DMS 273 treated with DMSO at 0.1 percent for 48 hours (cell line): ENCODE data around the gene KXD1.

Experiments
- DNase-seq: peaks from one replicate; lab custom pipeline; 2025; lab: John Stamatoyannopoulos, UW

KXD1 gene

DNA sequence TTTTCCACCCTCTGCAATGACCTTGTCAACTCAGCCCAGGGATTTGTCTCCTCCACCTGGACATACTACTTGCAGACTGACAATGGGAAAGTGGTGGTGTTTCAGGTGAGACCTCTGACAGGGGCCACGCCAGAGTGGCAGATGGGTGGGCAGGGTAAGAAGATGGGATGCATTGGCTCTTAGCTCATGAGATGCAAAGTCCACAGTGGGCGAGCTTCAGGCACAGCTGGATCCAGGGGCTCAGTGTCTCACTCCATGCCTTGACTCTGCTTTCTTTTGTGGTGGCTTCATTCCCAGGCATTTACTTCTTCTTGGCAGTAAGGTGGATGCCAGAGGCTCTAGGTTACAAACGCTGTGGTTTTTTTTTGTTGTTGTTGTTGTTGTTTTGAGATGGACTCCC lies 58.4 kb downstream of the KXD1 start:
- DNase-seq, result no peak

GRCh38 chr19:18617562-18617961 lies 59.9 kb downstream of the KXD1 start:
- no peak for DNase-seq

DNA sequence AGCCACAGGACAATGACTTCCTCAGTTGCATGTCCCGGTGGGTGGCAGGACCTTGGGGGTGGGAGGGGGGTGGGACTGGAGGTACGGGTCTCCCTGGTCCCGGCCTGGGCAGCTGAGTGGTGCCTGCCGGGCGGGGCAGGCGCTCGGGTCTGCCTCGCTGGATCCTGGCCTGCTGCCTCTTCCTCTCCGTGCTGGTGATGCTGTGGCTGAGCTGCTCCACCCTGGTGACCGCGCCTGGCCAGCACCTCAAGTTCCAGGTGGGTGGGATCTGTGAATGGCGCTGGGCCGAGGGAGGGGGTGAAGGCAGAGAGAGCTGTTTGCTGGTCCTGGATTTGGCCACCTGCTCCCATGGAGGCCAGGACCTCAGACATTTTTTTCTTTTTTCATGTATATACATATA lies 60.6 kb downstream of the KXD1 start:
- DNase-seq, result no peak
